CD8-positive, alpha-beta memory T cell (primary cell): Measurements from ENCODE around the gene CCDC188. TPM values are rescaled to one million over a fixed set of nuclear protein-coding genes. Genes with fewer than 3 reads are reported as not detected.
A peak's percentile ranks its signal among the peaks of the same experiment; 100 is the strongest.

Experiments used
- CTCF ChIA-PET: fragments of 350-600 bp; sonication (Branson Sonifier 250); formaldehyde crosslinking; loops from one replicate; lab custom pipeline; 2021; ENCODE audit warnings: antibody characterized with exemption; lab: Charles Lee
- POLR2A ChIA-PET: fragments of 350-600 bp; sonication (Branson Sonifier 250); formaldehyde crosslinking; loops from one replicate; lab custom pipeline; 2021; ENCODE audit warnings: antibody characterized with exemption; lab: Charles Lee
- DNase-seq, 5 donors: peaks; one replicate each; pipeline versions ENCODE4 v3.0.0 to v3.0.0-alpha.2; 2020 to 2022; ENCODE audit warnings: mixed read lengths in 1 of 5
- H3K27ac ChIP-seq: one replicate; pipeline ENCODE4 v1.7.0; 2013; ENCODE audit warnings: low read depth, mild to moderate bottlenecking, low read length, moderate library complexity
- H3K27me3 ChIP-seq: 2 replicates; pipeline ENCODE4 v1.7.0; 2013; ENCODE audit warnings: low read length, mild to moderate bottlenecking; ENCODE audit not compliant: insufficient read depth, poor library complexity, severe bottlenecking
- H3K36me3 ChIP-seq: 2 replicates; pipeline ENCODE4 v1.7.0; 2013; ENCODE audit warnings: mild to moderate bottlenecking, low read length, moderate library complexity; ENCODE audit not compliant: insufficient read depth
- H3K4me1 ChIP-seq: 2 replicates; pipeline ENCODE4 v1.7.0; 2013; ENCODE audit warnings: mild to moderate bottlenecking, low read length, moderate library complexity; ENCODE audit not compliant: insufficient read depth
- H3K4me3 ChIP-seq: 2 replicates; pipeline ENCODE4 v1.7.0; 2013; ENCODE audit warnings: mild to moderate bottlenecking, low read length
- H3K9me3 ChIP-seq: 2 replicates; pipeline ENCODE4 v1.7.0; 2013; ENCODE audit warnings: mild to moderate bottlenecking, low read length
- H3K27ac Mint-ChIP-seq, 8 donors: one replicate each; pipeline ENCODE4 v1.8.0; 2020 to 2021; ENCODE audit warnings: mixed read lengths in 8 of 8, mild to moderate bottlenecking in 6 of 8, inconsistent platforms in 3 of 8, moderate library complexity in 3 of 8
- H3K27me3 Mint-ChIP-seq, 2 donors: one replicate each; pipeline ENCODE4 v1.8.0; 2020 to 2021; ENCODE audit warnings: mixed read lengths in 2 of 2, mild to moderate bottlenecking in 1 of 2, moderate library complexity in 1 of 2
- H3K36me3 Mint-ChIP-seq, 3 donors: one replicate each; pipeline ENCODE4 v1.8.0; 2020 to 2021; ENCODE audit warnings: mixed read lengths in 3 of 3, inconsistent platforms in 1 of 3, mild to moderate bottlenecking in 1 of 3
- H3K4me1 Mint-ChIP-seq, 3 donors: one replicate each; pipeline ENCODE4 v1.8.0; 2020 to 2021; ENCODE audit warnings: mixed read lengths in 3 of 3, inconsistent platforms in 1 of 3, mild to moderate bottlenecking in 1 of 3
- H3K4me3 Mint-ChIP-seq, 7 donors: one replicate each; pipeline ENCODE4 v1.8.0; 2020 to 2021; ENCODE audit warnings: mixed read lengths in 7 of 7, mild to moderate bottlenecking in 6 of 7, moderate library complexity in 4 of 7, inconsistent platforms in 2 of 7
- H3K9me3 Mint-ChIP-seq, 5 donors: one replicate each; pipeline ENCODE4 v1.8.0; 2020 to 2022; ENCODE audit warnings: mixed read lengths in 5 of 5, mild to moderate bottlenecking in 3 of 5, moderate library complexity in 2 of 5, inconsistent platforms in 1 of 5
- polyA plus RNA-seq: library from polyadenylated mRNA; unstranded; fragments of 300-500 nt; fragmentation: Illumina TruSeq; gene quantifications from one replicate; pipeline ENCODE4 v1.2.3, GENCODE V29; 2021
- total RNA-seq, 2 experiments: library from RNA; stranded (reverse); gene quantifications; one replicate each; pipeline ENCODE4 v1.2.3, GENCODE V29; 2021

CCDC188 gene
- total and polyA plus RNA-seq, 3 experiments from 2014 or later: not detected

DNA sequence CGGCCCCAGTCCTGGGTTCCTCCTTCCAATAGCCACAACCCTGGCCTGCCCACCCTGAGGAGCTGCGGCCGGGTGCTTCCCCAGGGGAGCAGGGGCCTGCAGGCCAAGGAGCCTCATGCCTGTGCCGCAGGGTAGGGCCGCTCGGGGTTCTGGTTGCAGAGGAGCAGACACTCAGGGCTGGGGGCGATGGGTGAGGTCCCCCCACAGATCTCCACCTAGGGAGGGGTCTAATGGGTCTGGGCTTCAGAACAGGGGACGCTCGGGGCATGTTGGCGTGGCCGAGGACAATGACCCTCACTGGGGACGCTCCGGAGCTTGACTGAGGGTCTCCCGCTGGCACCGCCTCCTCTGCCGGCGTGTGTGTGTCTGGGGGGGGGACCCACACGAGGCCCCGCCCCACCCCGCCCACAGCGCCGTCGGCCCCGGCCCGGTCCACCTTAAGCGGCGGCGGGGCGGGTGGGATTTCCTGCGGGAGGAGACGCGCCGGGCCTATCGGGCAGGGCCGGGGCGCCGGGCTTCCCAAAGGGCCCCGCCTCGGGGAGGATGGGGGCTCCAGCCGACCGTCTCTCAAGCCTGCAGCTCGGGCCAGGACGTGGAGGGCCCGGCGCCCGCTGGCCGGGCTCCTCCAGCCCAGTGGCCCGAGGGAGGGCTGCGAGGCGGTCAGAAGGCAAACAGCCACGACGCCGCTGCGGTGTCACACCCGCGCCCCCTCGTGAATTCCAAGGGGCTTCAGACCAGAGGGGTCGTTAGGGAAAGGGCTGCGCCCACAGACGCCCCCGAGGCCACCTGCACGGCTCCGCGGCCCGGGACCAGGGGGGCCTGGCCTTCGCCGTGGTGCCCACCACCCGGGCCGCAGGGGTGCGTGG is 19.9 kb downstream of the CCDC188 start:
- Mint-ChIP-seq H3K4me3 (peak overlapping the region; percentile 41 to 77 (median 62)), H3K36me3 (peaks cover 0 to 21% (median 2%) of the 10 kb centered on the region in 3 donors), H3K27me3 (no peaks in the 10 kb centered on the region), H3K9me3 (no peaks in the 10 kb centered on the region), H3K27ac (peak overlapping the region in 4 of 8 donors; percentile 34 to 92 (median 62)), H3K4me1 (peaks cover 17 to 45% (median 25%) of the 10 kb centered on the region in 3 donors)
- ChIA-PET CTCF (interaction anchor here (0.7 to 3.5 kb wide), 4 partner anchors 13 to 162 kb away, joined by 3 to 25 read pairs (median 10); no protein-coding TSS in a partner anchor), POLR2A (interaction anchor here (0.9 kb wide), 1 partner anchor 11 kb away, joined by 3 read pairs; no protein-coding TSS in a partner anchor)
- peak overlapping the region; percentile 79 for H3K27ac ChIP-seq
- DNase-seq: peak; percentile 71 to 84 (median 74)
- H3K9me3 ChIP-seq: no peaks in the 10 kb centered on the region
- peaks cover 2% of the 10 kb centered on the region for H3K36me3 ChIP-seq
- H3K4me1 ChIP-seq: peaks cover 38% of the 10 kb centered on the region
- H3K27me3 ChIP-seq: no peaks in the 10 kb centered on the region
- H3K4me3 ChIP-seq: peak overlapping the region; percentile 71

- no peaks in the 10 kb centered on the region for H3K27me3 Mint-ChIP-seq
- peak in 1 of 5 donors; percentile 11 for DNase-seq
- CTCF ChIA-PET: interaction anchor here (0.7 to 3.5 kb wide), 7 partner anchors 8 to 400 kb away, joined by 3 to 25 read pairs (median 6); partner anchors contain the start of gene TANGO2
- H3K4me1 ChIP-seq: peaks cover 38% of the 10 kb centered on the region
- peaks cover 9% of the 10 kb centered on the region for H3K36me3 ChIP-seq
- peak overlapping the region; percentile 50 to 77 (median 62) for H3K4me3 Mint-ChIP-seq
- no peaks in the 10 kb centered on the region for H3K27me3 ChIP-seq
- peaks cover 0 to 27% (median 2%) of the 10 kb centered on the region in 3 donors for H3K36me3 Mint-ChIP-seq
- H3K9me3 ChIP-seq: no peaks in the 10 kb centered on the region
- H3K27ac Mint-ChIP-seq: peak overlapping the region in 7 of 8 donors; percentile 24 to 92 (median 61)
- no peak overlapping the region for H3K27ac ChIP-seq
- POLR2A ChIA-PET: interaction anchor here (0.9 kb wide), 1 partner anchor 10 kb away, joined by 3 read pairs; no protein-coding TSS in a partner anchor
- H3K9me3 Mint-ChIP-seq: no peaks in the 10 kb centered on the region
- no peak overlapping the region for H3K4me3 ChIP-seq
- H3K4me1 Mint-ChIP-seq: peaks cover 17 to 43% (median 25%) of the 10 kb centered on the region in 3 donors
Observed at GRCh38 chr22:20130319-20130718, 20.5 kb downstream of the CCDC188 start.

- peaks cover 36% of the 10 kb centered on the region for H3K4me1 ChIP-seq
- no peak overlapping the region for H3K27ac ChIP-seq
- H3K36me3 Mint-ChIP-seq: peaks cover 0 to 34% (median 2%) of the 10 kb centered on the region in 3 donors
- H3K27me3 Mint-ChIP-seq: no peaks in the 10 kb centered on the region
- H3K4me3 ChIP-seq: no peak overlapping the region
- H3K4me3 Mint-ChIP-seq: peak overlapping the region in 2 of 7 donors; percentile 46 to 50
- ChIA-PET CTCF (interaction anchor here (0.6 to 3.5 kb wide), 13 partner anchors 9 to 399 kb away, joined by 3 to 25 read pairs (median 5); partner anchors contain the start of genes RANBP1 and TANGO2), POLR2A (interaction anchor here (1.2 kb wide), 1 partner anchor 12 kb away, joined by 6 read pairs; the partner anchor contains the start of gene TRMT2A)
- no peak for DNase-seq
- peak overlapping the region in 3 of 8 donors; percentile 77 to 92 (median 89) for H3K27ac Mint-ChIP-seq
- H3K36me3 ChIP-seq: peaks cover 9% of the 10 kb centered on the region
- H3K27me3 ChIP-seq: no peaks in the 10 kb centered on the region
- H3K9me3 ChIP-seq: no peaks in the 10 kb centered on the region
- no peaks in the 10 kb centered on the region for H3K9me3 Mint-ChIP-seq
- H3K4me1 Mint-ChIP-seq: peaks cover 17 to 38% (median 25%) of the 10 kb centered on the region in 3 donors
Observed at GRCh38 chr22:20129747-20130014, 21.2 kb downstream of the CCDC188 start.

GRCh38 chr22:20128902-20129746 is 21.7 kb downstream of the CCDC188 start:
- ChIA-PET CTCF (interaction anchor here (0.6 to 3.5 kb wide), 14 partner anchors 9 to 399 kb away, joined by 3 to 25 read pairs (median 4); partner anchors contain the start of genes RANBP1 and TANGO2), POLR2A (interaction anchor here (1.2 kb wide), 1 partner anchor 12 kb away, joined by 6 read pairs; the partner anchor contains the start of gene TRMT2A)
- Mint-ChIP-seq H3K27me3 (no peaks in the 10 kb centered on the region), H3K27ac (peak overlapping the region in 7 of 8 donors; percentile 15 to 92 (median 47)), H3K36me3 (peaks cover 0 to 36% (median 2%) of the 10 kb centered on the region in 3 donors), H3K4me1 (peaks cover 13 to 33% (median 20%) of the 10 kb centered on the region in 3 donors), H3K4me3 (peak overlapping the region in 6 of 7 donors; percentile 24 to 86 (median 56)), H3K9me3 (no peaks in the 10 kb centered on the region)
- Histone ChIP-seq H3K27ac (no peak overlapping the region), H3K36me3 (peaks cover 9% of the 10 kb centered on the region), H3K4me3 (no peak overlapping the region), H3K9me3 (no peaks in the 10 kb centered on the region), H3K27me3 (no peaks in the 10 kb centered on the region), H3K4me1 (peaks cover 31% of the 10 kb centered on the region)
- peak; percentile 39 to 74 (median 46) for DNase-seq

DNA sequence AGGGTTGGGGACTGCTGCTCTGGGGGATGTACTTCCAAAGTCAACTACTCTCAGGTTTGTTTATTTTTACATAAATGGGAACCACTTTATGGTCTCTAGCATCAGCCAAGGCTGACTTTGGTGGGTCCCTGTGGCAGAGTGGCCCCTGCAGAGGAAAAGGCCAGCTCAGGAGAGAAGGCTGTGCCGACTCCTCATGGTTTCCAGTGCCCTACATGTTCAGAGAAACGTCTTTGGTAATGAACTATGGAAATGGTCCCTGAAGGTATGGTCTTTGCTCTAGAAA is 22.3 kb downstream of the CCDC188 start:
- ChIA-PET POLR2A (interaction anchor here (1.2 kb wide), 1 partner anchor 11 kb away, joined by 6 read pairs; the partner anchor contains the start of gene TRMT2A), CTCF (interaction anchor here (1.3 to 3.5 kb wide), 7 partner anchors 10 to 164 kb away, joined by 3 to 25 read pairs (median 5); no protein-coding TSS in a partner anchor)
- Histone ChIP-seq H3K9me3 (no peaks in the 10 kb centered on the region), H3K4me1 (peaks cover 25% of the 10 kb centered on the region), H3K27me3 (no peaks in the 10 kb centered on the region), H3K27ac (no peak overlapping the region), H3K36me3 (peaks cover 14% of the 10 kb centered on the region), H3K4me3 (no peak overlapping the region)
- H3K36me3 Mint-ChIP-seq: peaks cover 0 to 41% (median 2%) of the 10 kb centered on the region in 3 donors
- H3K4me3 Mint-ChIP-seq: peak overlapping the region in 1 of 7 donors; percentile 86
- DNase-seq: no peak
- no peaks in the 10 kb centered on the region for H3K9me3 Mint-ChIP-seq
- no peaks in the 10 kb centered on the region for H3K27me3 Mint-ChIP-seq
- H3K4me1 Mint-ChIP-seq: peaks cover 13 to 32% (median 15%) of the 10 kb centered on the region in 3 donors
- peak overlapping the region in 4 of 8 donors; percentile 24 to 92 (median 38) for H3K27ac Mint-ChIP-seq

DNA sequence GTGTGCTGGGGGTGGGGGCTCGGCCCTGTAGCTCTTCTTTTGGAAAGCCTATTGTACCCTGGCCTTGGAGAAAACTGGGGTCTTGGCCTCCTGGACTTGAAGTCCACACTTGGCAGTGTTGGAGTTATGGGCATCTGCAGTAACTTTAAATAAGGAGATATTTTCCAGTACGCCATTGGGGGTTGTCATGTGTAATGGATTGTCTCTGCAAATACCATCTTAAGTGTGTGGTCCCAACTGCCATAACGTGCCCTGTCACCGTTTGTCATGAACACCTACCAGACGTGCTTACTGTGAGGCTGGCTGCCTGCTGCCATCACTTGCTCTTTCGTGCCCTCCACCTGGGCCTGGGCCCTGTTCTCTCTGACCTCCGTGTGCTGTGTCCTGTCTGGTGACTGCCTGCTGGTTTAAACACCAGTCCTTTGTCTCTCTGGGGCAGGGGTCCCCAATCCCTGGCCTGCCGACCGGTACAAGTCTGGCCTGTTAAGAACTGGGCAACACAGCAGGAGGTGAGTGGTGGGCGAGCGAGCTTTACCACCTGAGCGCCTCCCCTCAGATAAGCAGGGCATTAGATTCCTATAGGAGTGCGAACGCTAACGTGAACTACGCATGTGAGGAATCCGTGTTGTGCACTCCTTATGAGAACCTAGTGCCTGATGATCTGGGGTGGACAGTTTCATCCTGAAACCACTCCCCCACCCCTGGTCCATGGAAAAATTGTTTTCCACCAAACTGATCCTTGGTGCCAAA is 22.8 kb downstream of the CCDC188 start:
- Mint-ChIP-seq H3K4me3 (peak overlapping the region in 1 of 7 donors; percentile 86), H3K27me3 (no peaks in the 10 kb centered on the region), H3K27ac (peak overlapping the region in 3 of 8 donors; percentile 58 to 92 (median 79)), H3K9me3 (no peaks in the 10 kb centered on the region), H3K36me3 (peaks cover 0 to 41% (median 2%) of the 10 kb centered on the region in 3 donors), H3K4me1 (peaks cover 10 to 30% (median 13%) of the 10 kb centered on the region in 3 donors)
- Histone ChIP-seq H3K9me3 (no peaks in the 10 kb centered on the region), H3K27ac (no peak overlapping the region), H3K27me3 (no peaks in the 10 kb centered on the region), H3K4me3 (no peak overlapping the region), H3K36me3 (peaks cover 16% of the 10 kb centered on the region), H3K4me1 (peaks cover 25% of the 10 kb centered on the region)
- no peak for DNase-seq
- ChIA-PET CTCF (interaction anchor here (1.3 to 3.5 kb wide), 5 partner anchors 10 to 155 kb away, joined by 3 to 25 read pairs (median 5); no protein-coding TSS in a partner anchor), POLR2A (no interaction called here)
